ENCODE results near the gene HOXC12. TPM values are rescaled to one million over a fixed set of nuclear protein-coding genes. Genes with fewer than 3 reads are reported as not detected.
A peak's percentile ranks its signal among the peaks of the same experiment; 100 is the strongest.

The HOXC12 gene
- total RNA-seq, 1 experiment from 2014 or later, result 5.1 TPM

DNA sequence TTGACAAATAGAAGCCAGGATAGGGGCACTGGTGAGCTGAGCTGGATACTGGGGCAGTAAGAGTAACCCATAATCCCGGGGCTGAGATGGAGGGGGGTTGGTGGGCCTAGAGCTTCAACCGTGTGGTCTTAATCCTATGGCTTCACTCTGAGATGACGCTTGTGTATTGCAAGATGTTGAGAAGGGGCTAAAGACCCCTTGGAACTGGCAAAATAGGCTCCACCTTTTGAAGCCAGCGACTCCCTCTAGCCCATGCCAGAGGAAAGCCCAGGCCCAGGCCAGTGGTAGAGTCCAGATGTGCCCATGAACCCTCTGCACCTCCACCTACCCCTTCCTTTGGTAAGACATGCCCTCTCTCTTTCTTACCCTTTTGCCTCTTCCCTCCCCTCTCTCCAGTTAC, 4.6 kb downstream of the HOXC12 start:
- no TSS peak for BruUV-seq (replicated peaks)
- intact Hi-C loops (cut with micrococcal nuclease; ENCODE audit: unreplicated experiment), result no loop called here
- CTCF ChIA-PET, result no interaction called here

GRCh38 chr12:53960187-53961024, 5.7 kb downstream of the HOXC12 start:
- Histone ChIP-seq H3K4me3 (ENCODE audit: low read depth in 2 of 2, low read length in 2 of 2) (no peak overlapping the region), H3K27me3 (ENCODE audit: control insufficient read depth, insufficient read depth, low read length) (no peaks in the 10 kb centered on the region), H3K36me3 (ENCODE audit: control insufficient read depth, insufficient read depth, low read length) (peaks cover 4% of the 10 kb centered on the region; the same call in 1 of the 2 replicates), H3K27ac (ENCODE audit: low read length) (peak overlapping the region; percentile 89), H3K9me3 (ENCODE audit: control insufficient read depth, insufficient read depth, low read depth, low read length) (no peaks in the 10 kb centered on the region), H3K4me1 (ENCODE audit: control insufficient read depth, insufficient read depth, low read length) (peaks cover 68% of the 10 kb centered on the region)
- ATAC-seq, result no peak
- ChIA-PET POLR2A (no interaction called here), CTCF (no interaction called here)
- in situ Hi-C loops (cut with HindIII; ENCODE audit: low pct_unique_long_range_greater_than_20kb, low sequenced_read_pairs) (no loop called here), intact Hi-C loops (cut with micrococcal nuclease; ENCODE audit: unreplicated experiment) (no loop called here)
- no peak for DNase-seq (ENCODE audit: low read depth, low spot score)
- no TSS peak for BruUV-seq (replicated peaks)
- TF ChIP-seq REST (IDR thresholded peaks at IDR 0.05; ENCODE audit: insufficient read depth in 1 of 2, low read depth in 2 of 2, low read length in 1 of 2), result no peak
- no peak for TF ChIP-seq SIN3A (IDR thresholded peaks at IDR 0.05; ENCODE audit: borderline replicate concordance, insufficient read depth, low read depth, low read length)
- no peak for TF ChIP-seq TCF7L2 (IDR thresholded peaks at IDR 0.05; ENCODE audit: low read depth, low read length)
- no peak for TF ChIP-seq POLR2AphosphoS5 (IDR thresholded peaks at IDR 0.05; ENCODE audit: low read depth, low read length)
- TF ChIP-seq, protein P1, sequence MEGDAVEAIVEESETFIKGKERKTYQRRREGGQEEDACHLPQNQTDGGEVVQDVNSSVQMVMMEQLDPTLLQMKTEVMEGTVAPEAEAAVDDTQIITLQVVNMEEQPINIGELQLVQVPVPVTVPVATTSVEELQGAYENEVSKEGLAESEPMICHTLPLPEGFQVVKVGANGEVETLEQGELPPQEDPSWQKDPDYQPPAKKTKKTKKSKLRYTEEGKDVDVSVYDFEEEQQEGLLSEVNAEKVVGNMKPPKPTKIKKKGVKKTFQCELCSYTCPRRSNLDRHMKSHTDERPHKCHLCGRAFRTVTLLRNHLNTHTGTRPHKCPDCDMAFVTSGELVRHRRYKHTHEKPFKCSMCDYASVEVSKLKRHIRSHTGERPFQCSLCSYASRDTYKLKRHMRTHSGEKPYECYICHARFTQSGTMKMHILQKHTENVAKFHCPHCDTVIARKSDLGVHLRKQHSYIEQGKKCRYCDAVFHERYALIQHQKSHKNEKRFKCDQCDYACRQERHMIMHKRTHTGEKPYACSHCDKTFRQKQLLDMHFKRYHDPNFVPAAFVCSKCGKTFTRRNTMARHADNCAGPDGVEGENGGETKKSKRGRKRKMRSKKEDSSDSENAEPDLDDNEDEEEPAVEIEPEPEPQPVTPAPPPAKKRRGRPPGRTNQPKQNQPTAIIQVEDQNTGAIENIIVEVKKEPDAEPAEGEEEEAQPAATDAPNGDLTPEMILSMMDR (IDR thresholded peaks at IDR 0.05), result no peak

More for the DNA sequence above, 4.6 kb downstream of the HOXC12 start:
- in situ Hi-C loops (cut with HindIII; ENCODE audit: low pct_unique_long_range_greater_than_20kb, low sequenced_read_pairs), result no loop called here
- ATAC-seq (no peak), DNase-seq (ENCODE audit: low read depth, low spot score) (no peak)
- TF ChIP-seq, protein P1 (IDR thresholded peaks at IDR 0.05), result no peak
- TF ChIP-seq SIN3A (IDR thresholded peaks at IDR 0.05; ENCODE audit: borderline replicate concordance, insufficient read depth, low read depth, low read length), result no peak
- TF ChIP-seq REST (IDR thresholded peaks at IDR 0.05; ENCODE audit: insufficient read depth in 1 of 2, low read depth in 2 of 2, low read length in 1 of 2), result no peak
- POLR2A ChIA-PET, result interaction anchor here (0.6 to 0.7 kb wide), 2 partner anchors 31 to 131 kb away, joined by 3 to 4 read pairs; no protein-coding TSS in a partner anchor
- Histone ChIP-seq H3K4me1 (ENCODE audit: control insufficient read depth, insufficient read depth, low read length) (peaks cover 60% of the 10 kb centered on the region), H3K9me3 (ENCODE audit: control insufficient read depth, insufficient read depth, low read depth, low read length) (no peaks in the 10 kb centered on the region), H3K27ac (ENCODE audit: low read length) (peak overlapping the region; percentile 89), H3K27me3 (ENCODE audit: control insufficient read depth, insufficient read depth, low read length) (no peaks in the 10 kb centered on the region), H3K4me3 (ENCODE audit: low read depth in 2 of 2, low read length in 2 of 2) (no peak overlapping the region), H3K36me3 (ENCODE audit: control insufficient read depth, insufficient read depth, low read length) (peaks cover 4% of the 10 kb centered on the region; the same call in 1 of the 2 replicates)

Data from Panc1 (cell line).